ENCODE data around the gene TRIM63. TPM values are rescaled to one million over a fixed set of nuclear protein-coding genes. Genes with fewer than 3 reads are reported as not detected.

TRIM63 gene
- total RNA-seq, 2 experiments from 2014 or later = not detected

DNA sequence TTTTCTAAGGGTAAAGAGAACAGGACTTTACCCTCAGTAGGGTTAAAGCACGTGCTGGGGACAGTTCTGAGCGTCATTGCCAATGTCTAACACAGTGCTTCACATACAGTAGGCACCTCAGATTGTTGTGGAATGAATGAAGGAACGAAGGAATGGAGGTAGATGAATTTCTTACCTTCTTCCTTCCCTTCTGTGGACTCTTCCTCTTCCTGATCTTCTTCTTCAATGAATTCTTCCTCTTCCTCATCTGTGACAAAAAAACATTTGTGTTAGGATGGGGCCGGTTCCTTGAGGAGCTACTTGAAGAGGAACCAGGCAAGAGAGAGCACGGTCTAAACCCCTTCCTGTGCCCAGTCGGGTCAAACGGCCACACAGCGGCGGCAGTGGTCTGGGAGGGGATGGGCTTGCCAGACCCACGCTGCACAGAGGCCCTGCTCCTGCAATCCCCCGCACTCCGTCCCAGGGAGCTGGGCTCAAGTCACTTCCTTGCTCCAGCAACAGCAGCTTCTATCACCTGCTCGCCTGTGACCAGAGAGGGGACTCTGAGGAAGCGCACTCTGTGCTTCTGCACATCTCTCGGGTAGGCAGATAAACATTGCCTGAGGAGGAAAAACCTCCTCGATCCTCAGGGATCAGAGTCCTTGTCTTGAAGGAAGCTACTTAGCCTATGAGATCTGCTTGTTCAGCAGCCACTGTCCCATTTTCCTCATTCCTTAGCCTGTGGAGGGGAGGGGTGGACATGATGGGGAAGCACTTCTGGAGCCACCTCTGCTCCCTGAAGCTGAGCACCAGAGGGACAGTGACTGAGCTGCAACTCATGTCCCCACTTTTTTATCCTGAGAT, 13.5 kb downstream of the TRIM63 start:
- Histone ChIP-seq H3K9me3 (ENCODE audit: control insufficient read depth in 1 of 2, insufficient read depth in 1 of 2, low read length in 2 of 2) (no peaks in the 10 kb centered on the region), H3K4me3 (ENCODE audit: low read length) (no peak overlapping the region), H3K27me3 (ENCODE audit: control insufficient read depth in 1 of 2, insufficient read depth in 2 of 2, low read length in 2 of 2) (peaks cover 11 to 15% of the 10 kb centered on the region in 2 experiments), H3K36me3 (ENCODE audit: insufficient read depth, low read length) (no peaks in the 10 kb centered on the region), H3K4me1 (ENCODE audit: insufficient read depth, low read length) (no peaks in the 10 kb centered on the region), H3K27ac (ENCODE audit: low read depth in 1 of 2, low read length in 2 of 2) (no peak overlapping the region)
- no peak for DNase-seq
- H3K27ac Mint-ChIP-seq = no peak overlapping the region
- no peaks in the 10 kb centered on the region for H3K36me3 Mint-ChIP-seq (ENCODE audit: low read depth)
- H3K9me3 Mint-ChIP-seq = no peaks in the 10 kb centered on the region
- no peak overlapping the region for H3K4me3 Mint-ChIP-seq
- intact Hi-C loops (cut with DNase I, micrococcal nuclease) = no loop called here
- POLR2A ChIA-PET = interaction anchor here (0.5 kb wide), 1 partner anchor 805 kb away, joined by 4 read pairs; no protein-coding TSS in a partner anchor
- no peak for ATAC-seq (ENCODE audit: poor library complexity)
- TF ChIP-seq, protein P1, sequence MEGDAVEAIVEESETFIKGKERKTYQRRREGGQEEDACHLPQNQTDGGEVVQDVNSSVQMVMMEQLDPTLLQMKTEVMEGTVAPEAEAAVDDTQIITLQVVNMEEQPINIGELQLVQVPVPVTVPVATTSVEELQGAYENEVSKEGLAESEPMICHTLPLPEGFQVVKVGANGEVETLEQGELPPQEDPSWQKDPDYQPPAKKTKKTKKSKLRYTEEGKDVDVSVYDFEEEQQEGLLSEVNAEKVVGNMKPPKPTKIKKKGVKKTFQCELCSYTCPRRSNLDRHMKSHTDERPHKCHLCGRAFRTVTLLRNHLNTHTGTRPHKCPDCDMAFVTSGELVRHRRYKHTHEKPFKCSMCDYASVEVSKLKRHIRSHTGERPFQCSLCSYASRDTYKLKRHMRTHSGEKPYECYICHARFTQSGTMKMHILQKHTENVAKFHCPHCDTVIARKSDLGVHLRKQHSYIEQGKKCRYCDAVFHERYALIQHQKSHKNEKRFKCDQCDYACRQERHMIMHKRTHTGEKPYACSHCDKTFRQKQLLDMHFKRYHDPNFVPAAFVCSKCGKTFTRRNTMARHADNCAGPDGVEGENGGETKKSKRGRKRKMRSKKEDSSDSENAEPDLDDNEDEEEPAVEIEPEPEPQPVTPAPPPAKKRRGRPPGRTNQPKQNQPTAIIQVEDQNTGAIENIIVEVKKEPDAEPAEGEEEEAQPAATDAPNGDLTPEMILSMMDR (IDR thresholded peaks at IDR 0.05) = no peak
- H3K4me1 Mint-ChIP-seq (ENCODE audit: low read depth) = no peaks in the 10 kb centered on the region
- CTCF ChIA-PET = interaction anchor here (1.2 kb wide), 1 partner anchor 209 kb away, joined by 4 read pairs; no protein-coding TSS in a partner anchor
- peaks cover 61% of the 10 kb centered on the region for H3K27me3 Mint-ChIP-seq

DNA sequence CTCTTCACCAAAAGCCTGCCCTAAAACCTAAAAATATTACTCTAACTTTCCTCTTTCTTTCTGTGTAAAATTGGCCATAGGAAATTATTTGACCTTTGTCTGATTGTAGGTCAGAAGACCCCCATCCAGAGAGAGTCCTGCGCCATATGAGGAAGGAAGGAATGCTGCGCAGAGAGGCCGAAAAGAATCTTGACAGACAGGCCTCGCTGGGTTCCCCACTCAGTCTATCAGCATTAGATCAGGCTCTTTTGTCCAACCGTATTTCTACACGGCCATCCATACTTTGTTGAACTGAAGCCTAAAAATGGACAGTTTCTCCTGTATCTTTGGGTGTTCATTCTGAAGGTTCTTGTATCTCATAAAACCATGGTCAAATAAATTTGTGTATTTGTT, 17.2 kb downstream of the TRIM63 start:
- TF ChIP-seq, protein P1 (IDR thresholded peaks at IDR 0.05) = no peak
- intact Hi-C loops (cut with DNase I, micrococcal nuclease) = no loop called here
- ATAC-seq (ENCODE audit: poor library complexity) (no peak), DNase-seq (no peak)
- peaks cover under 1% of the 10 kb centered on the region for H3K4me1 Mint-ChIP-seq (ENCODE audit: low read depth)
- no peaks in the 10 kb centered on the region for H3K36me3 Mint-ChIP-seq (ENCODE audit: low read depth)
- ChIA-PET CTCF (no interaction called here), POLR2A (no interaction called here)
- no peak overlapping the region for H3K4me3 Mint-ChIP-seq
- Histone ChIP-seq H3K27me3 (ENCODE audit: control insufficient read depth in 1 of 2, insufficient read depth in 2 of 2, low read length in 2 of 2) (peaks cover 36 to 44% of the 10 kb centered on the region in 2 experiments), H3K36me3 (ENCODE audit: insufficient read depth, low read length) (no peaks in the 10 kb centered on the region), H3K4me1 (ENCODE audit: insufficient read depth, low read length) (peaks cover 2% of the 10 kb centered on the region), H3K27ac (ENCODE audit: low read depth in 1 of 2, low read length in 2 of 2) (no peak overlapping the region), H3K4me3 (ENCODE audit: low read length) (no peak overlapping the region), H3K9me3 (ENCODE audit: control insufficient read depth in 1 of 2, insufficient read depth in 1 of 2, low read length in 2 of 2) (peaks cover 0 to under 1% of the 10 kb centered on the region in 2 experiments)
- no peaks in the 10 kb centered on the region for H3K9me3 Mint-ChIP-seq
- H3K27ac Mint-ChIP-seq = no peak overlapping the region
- H3K27me3 Mint-ChIP-seq = peaks cover 71% of the 10 kb centered on the region

DNA sequence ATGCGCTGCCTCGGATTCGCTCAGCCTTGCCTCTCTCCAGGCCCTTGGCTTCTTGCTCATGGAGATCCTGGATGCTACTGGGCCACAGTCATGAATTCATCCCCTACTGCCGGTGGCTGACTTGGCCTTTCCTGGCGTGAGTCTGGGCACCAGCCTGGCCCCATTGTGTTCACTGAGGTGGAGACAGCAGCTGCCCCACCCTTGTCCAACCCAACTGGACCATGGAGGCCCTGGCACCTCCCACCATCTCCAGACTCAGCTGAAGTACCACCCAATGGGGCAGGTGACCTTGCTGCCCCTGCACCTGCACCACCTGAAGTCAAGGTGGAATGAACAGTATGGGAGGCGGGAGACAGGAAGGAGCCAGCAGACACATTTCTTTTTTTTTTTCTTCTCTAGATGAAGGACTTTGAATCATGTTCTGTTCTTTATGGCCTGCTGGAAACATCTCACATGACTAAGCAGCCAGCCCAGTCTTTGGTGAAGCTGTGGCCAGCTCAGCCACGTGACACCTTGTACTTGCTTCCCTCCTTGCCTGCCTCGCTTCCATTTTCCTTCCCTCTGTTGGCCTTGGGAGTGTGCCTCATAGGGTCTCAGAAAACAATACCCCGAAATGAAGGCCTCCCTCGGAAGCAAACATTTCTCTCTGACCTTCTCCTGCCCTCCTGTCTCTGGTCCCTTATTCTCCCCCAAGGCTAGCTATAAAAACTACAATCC, 17.7 kb downstream of the TRIM63 start:
- Histone ChIP-seq H3K9me3 (ENCODE audit: control insufficient read depth in 1 of 2, insufficient read depth in 1 of 2, low read length in 2 of 2) (peaks cover 0 to 6% of the 10 kb centered on the region in 2 experiments), H3K4me3 (ENCODE audit: low read length) (no peak overlapping the region), H3K36me3 (ENCODE audit: insufficient read depth, low read length) (no peaks in the 10 kb centered on the region), H3K27ac (ENCODE audit: low read depth in 1 of 2, low read length in 2 of 2) (no peak overlapping the region), H3K27me3 (ENCODE audit: control insufficient read depth in 1 of 2, insufficient read depth in 2 of 2, low read length in 2 of 2) (peaks cover 41 to 49% of the 10 kb centered on the region in 2 experiments), H3K4me1 (ENCODE audit: insufficient read depth, low read length) (peaks cover 2% of the 10 kb centered on the region)
- DNase-seq (no peak), ATAC-seq (ENCODE audit: poor library complexity) (no peak)
- CTCF ChIA-PET = no interaction called here
- H3K27ac Mint-ChIP-seq = no peak overlapping the region
- no peak overlapping the region for H3K4me3 Mint-ChIP-seq
- peaks cover 73% of the 10 kb centered on the region for H3K27me3 Mint-ChIP-seq
- H3K9me3 Mint-ChIP-seq = no peaks in the 10 kb centered on the region
- intact Hi-C loops (cut with DNase I, micrococcal nuclease) = no loop called here
- H3K4me1 Mint-ChIP-seq (ENCODE audit: low read depth) = peaks cover 6% of the 10 kb centered on the region
- TF ChIP-seq, protein P1 (IDR thresholded peaks at IDR 0.05) = no peak
- POLR2A ChIA-PET = no interaction called here
- no peaks in the 10 kb centered on the region for H3K36me3 Mint-ChIP-seq (ENCODE audit: low read depth)

All from CD4-positive, alpha-beta T cell (primary cell).